HFFc6 (cell line): Measurements from ENCODE around the gene AADACL4. TPM values are rescaled to one million over a fixed set of nuclear protein-coding genes. Genes with fewer than 3 reads are reported as not detected.
A peak's percentile ranks its signal among the peaks of the same experiment; 100 is the strongest.

ENCODE experiments used
- DNase-seq: peaks from one replicate; pipeline ENCODE4 v3.0.0-alpha.2; 2018
- H3K27ac Mint-ChIP-seq: 2 replicates; pipeline ENCODE4 v1.8.0; 2020; ENCODE audit warnings: mild to moderate bottlenecking, mixed read lengths
- H3K27me3 Mint-ChIP-seq: 2 replicates; pipeline ENCODE4 v1.8.0; 2021; ENCODE audit warnings: mild to moderate bottlenecking, moderate library complexity, mixed read lengths; ENCODE audit not compliant: insufficient read depth
- H3K36me3 Mint-ChIP-seq: 2 replicates; pipeline ENCODE4 v1.8.0; 2021; ENCODE audit warnings: low read depth, mixed read lengths
- H3K4me1 Mint-ChIP-seq: 2 replicates; pipeline ENCODE4 v1.8.0; 2020; ENCODE audit warnings: low read depth, mixed read lengths
- H3K4me3 Mint-ChIP-seq: 2 replicates; pipeline ENCODE4 v1.8.0; 2020; ENCODE audit warnings: mild to moderate bottlenecking, moderate library complexity, mixed read lengths
- H3K9me3 Mint-ChIP-seq: 2 replicates; pipeline ENCODE4 v1.8.0; 2020; ENCODE audit warnings: mild to moderate bottlenecking, mixed read lengths
- total RNA-seq, 6 experiments: library from RNA; stranded (reverse); fragmentation: NEBNext Ultra II Directional; extraction: Animal tissue kit (Norgen Biotek cat#: 25700); gene quantifications; 2 replicates in 1 of 6; 3 replicates in 5 of 6; pipeline ENCODE4 v1.2.3, GENCODE V29; 2021
- TF ChIP-seq, protein P1 (sequence below): fragments of 200-600 bp; sonication (generic); IDR thresholded peaks from 2 replicates; pipeline ENCODE4 v1.5.0; 2021; ENCODE audit warnings: antibody characterized with exemption, mild to moderate bottlenecking

The AADACL4 gene
- total RNA-seq, 6 experiments from 2014 or later, result not detected

DNA sequence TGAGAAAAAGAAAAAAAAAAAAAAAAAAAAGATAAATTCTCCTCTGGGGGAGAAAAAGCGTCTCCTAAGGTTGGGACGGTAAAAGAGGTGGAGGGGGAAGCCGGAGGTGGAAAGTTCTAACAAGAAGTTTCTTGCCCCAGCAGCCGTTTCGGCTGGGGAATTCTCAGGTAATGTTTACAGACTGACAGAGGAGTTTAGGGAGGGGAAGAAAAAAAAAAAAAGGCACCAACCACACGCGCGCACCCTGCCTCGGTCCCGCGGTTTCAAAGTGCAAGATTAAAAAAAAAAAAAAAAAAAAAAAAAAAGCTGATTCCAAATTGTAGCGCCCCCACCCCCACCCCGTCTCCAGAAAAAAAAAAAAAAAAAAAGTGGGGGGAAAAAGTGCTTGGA, 26.4 kb upstream of the AADACL4 start:
- H3K27ac Mint-ChIP-seq, result peak overlapping the region; percentile 74; the same call in 1 of the 2 replicates
- peak overlapping the region; percentile 93 for H3K4me3 Mint-ChIP-seq
- TF ChIP-seq, protein P1, sequence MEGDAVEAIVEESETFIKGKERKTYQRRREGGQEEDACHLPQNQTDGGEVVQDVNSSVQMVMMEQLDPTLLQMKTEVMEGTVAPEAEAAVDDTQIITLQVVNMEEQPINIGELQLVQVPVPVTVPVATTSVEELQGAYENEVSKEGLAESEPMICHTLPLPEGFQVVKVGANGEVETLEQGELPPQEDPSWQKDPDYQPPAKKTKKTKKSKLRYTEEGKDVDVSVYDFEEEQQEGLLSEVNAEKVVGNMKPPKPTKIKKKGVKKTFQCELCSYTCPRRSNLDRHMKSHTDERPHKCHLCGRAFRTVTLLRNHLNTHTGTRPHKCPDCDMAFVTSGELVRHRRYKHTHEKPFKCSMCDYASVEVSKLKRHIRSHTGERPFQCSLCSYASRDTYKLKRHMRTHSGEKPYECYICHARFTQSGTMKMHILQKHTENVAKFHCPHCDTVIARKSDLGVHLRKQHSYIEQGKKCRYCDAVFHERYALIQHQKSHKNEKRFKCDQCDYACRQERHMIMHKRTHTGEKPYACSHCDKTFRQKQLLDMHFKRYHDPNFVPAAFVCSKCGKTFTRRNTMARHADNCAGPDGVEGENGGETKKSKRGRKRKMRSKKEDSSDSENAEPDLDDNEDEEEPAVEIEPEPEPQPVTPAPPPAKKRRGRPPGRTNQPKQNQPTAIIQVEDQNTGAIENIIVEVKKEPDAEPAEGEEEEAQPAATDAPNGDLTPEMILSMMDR, result no peak
- H3K27me3 Mint-ChIP-seq, result peaks cover 10% of the 10 kb centered on the region
- peaks cover 59% of the 10 kb centered on the region for H3K4me1 Mint-ChIP-seq
- DNase-seq, result no peak
- H3K9me3 Mint-ChIP-seq, result no peaks in the 10 kb centered on the region
- no peaks in the 10 kb centered on the region; the same call in 1 of the 2 replicates for H3K36me3 Mint-ChIP-seq

DNA sequence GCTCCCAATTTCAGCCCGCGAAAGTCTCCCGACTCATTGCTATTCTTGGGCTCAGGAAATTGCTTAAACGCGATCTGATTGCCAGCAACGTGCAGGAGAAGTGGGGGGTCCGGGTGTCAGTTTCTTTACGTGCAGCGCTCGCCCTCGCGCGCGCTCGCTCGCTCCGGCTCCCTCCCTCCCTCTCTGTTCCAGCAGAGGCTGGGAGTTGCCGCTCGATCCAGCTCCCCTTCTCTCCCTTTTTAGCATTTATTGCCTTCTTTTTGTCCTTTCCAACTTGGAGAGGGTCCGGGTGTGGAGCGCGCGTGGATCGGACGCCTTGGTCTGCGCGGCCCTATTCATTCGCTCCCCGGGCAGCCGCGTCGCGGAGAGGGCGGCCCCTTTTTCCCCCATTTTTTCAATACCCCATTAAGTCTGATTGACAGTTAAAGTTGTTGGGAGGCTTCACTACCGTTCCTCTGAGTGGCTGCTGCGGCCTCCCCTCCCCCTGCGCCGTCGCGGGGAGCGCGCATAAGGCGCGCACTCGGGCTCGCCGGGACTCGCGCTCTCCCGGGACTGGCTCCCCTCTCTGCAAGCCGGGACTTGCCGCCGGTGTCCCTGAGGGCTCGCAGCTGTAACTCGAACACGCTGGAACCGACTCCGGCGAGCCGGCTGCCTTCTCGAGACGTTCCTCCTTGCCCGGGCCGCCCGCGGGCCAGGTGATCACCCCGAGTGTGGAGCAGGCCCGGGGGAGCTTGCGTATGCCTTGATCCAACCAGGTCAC, 25.8 kb upstream of the AADACL4 start, which contains the start of gene DHRS3:
TSS of gene DHRS3 (minus strand) at position 310 of the 760 bp plus-strand sequence. CDS start 862 bp downstream, outside the sequence.
- H3K27me3 Mint-ChIP-seq, result peaks cover 10% of the 10 kb centered on the region
- no peaks in the 10 kb centered on the region for H3K9me3 Mint-ChIP-seq
- no peaks in the 10 kb centered on the region; the same call in 1 of the 2 replicates for H3K36me3 Mint-ChIP-seq
- peak; percentile 32 for DNase-seq
- TF ChIP-seq, protein P1, result no peak
- H3K4me3 Mint-ChIP-seq, result peak within 1 kb of the TSS; percentile 93
- peaks cover 59% of the 10 kb centered on the region for H3K4me1 Mint-ChIP-seq
- H3K27ac Mint-ChIP-seq, result peak within 1 kb of the TSS; percentile 84

DNA sequence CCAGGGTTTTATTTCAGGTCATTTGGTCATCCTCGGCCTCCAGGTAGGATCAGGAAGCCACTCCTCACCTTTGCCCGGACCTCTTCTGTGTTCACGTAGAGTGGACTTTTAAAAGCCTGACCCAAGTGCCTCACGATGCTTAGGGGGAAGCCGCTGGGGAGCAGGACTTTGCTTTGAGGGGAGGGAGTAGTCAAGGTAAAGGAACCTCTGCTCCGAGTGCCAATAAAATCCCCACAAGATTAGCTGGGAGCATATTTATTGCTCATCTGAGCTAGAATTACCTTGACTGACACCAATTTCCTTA, 25.3 kb upstream of the AADACL4 start:
- DNase-seq, result no peak
- peaks cover 10% of the 10 kb centered on the region for H3K27me3 Mint-ChIP-seq
- peak overlapping the region; percentile 93 for H3K4me3 Mint-ChIP-seq
- peaks cover 59% of the 10 kb centered on the region for H3K4me1 Mint-ChIP-seq
- peak overlapping the region; percentile 84 for H3K27ac Mint-ChIP-seq
- H3K36me3 Mint-ChIP-seq, result no peaks in the 10 kb centered on the region; the same call in 1 of the 2 replicates
- TF ChIP-seq, protein P1, result no peak
- H3K9me3 Mint-ChIP-seq, result no peaks in the 10 kb centered on the region

DNA sequence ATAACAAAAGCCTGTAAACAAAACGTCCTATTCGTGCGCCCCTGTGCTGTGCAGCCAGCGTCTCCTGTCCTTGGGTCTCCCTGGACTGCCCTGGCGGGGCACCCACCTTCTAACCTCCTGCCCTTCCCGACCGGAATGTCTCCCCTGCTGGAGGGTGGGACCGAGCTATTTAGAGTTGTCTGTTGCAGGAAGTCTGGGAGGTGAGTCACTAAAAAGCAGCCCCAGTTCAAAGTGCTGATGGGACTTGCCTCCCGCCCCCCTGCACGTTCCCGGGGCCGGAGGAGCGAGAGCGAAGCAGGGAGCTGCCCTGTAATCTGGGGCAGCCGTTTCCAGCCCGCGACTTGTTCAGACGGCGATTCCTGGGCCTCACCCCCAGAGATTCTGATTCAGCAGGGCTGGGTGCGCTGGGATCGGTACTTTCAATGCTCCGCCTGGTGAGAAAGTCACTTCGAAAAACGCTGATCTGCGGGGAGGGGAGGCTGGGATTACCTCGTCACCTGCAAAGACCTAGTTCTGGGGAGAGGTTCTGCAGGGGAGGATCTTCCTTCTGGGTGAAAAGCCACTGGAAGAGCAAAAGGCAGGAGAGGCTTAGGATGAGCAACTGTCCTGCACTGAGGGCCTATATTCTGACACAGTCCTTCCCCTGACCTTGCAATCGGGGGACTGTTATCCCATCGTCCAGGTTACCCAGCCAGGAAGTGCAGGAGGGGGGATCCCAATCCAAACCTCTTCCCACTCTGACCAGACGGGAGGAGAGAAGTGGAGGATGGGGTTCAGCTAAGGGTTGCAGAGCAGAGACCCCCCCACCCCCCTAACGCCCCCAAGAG, 24.7 kb upstream of the AADACL4 start:
- TF ChIP-seq, protein P1, result no peak; the same call in 1 of the 2 replicates
- Mint-ChIP-seq H3K4me1 (peaks cover 59% of the 10 kb centered on the region), H3K36me3 (no peaks in the 10 kb centered on the region; the same call in 1 of the 2 replicates), H3K4me3 (peak overlapping the region; percentile 93), H3K27me3 (peaks cover 12% of the 10 kb centered on the region), H3K9me3 (no peaks in the 10 kb centered on the region), H3K27ac (peak overlapping the region; percentile 84)
- DNase-seq, result peak; percentile 60

DNA sequence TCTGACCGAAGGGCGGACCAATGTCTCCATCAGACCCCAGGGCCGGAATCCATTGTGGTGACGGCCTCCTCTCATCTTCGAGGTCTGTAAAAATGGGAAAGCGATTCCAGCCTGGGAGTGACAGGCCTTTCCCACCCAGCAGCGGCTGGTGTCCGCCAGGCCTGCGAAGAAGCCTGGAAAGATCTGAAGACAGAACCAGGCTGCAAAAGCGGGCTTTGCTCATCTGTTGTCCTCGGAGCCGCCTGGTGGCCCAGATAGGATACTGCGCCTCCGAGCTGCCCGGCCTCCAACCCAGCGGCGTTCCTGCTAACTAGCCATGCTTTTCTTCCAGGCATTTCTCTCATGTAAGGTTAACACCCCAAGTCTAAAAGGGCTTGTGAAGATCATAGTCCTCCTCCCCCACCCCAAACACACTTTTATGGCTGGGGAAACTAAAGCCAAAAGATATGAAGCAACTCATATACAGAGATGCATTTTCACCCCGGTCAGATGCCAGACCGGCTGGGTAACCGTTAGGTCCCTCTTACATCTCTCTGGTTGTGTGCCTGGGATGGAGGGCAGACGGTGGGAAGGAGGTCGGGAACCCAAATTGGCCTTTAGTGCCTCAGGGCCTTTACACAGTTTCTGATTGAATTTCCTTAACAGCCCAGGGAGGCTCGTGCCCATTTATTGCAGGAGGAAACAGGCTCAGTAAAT, 23.9 kb upstream of the AADACL4 start:
- Mint-ChIP-seq H3K27me3 (peaks cover 10% of the 10 kb centered on the region), H3K4me3 (peak overlapping the region; percentile 93; the same call in 1 of the 2 replicates), H3K9me3 (no peaks in the 10 kb centered on the region), H3K36me3 (no peaks in the 10 kb centered on the region; the same call in 1 of the 2 replicates), H3K4me1 (peaks cover 54% of the 10 kb centered on the region), H3K27ac (peak overlapping the region; percentile 84)
- TF ChIP-seq, protein P1, result peak; percentile 97
- DNase-seq, result peak; percentile 82
